NCI-H69 (cell line): ENCODE results near the gene RAB10.
"Not testable (repeated sequence)": the region's sequence is repeated elsewhere in the genome, so short reads cannot be mapped to it uniquely, and the experiment has no call there.

Experiments
- DNase-seq: peaks from one replicate; lab custom pipeline; 2025; lab: John Stamatoyannopoulos, UW

The RAB10 gene

DNA sequence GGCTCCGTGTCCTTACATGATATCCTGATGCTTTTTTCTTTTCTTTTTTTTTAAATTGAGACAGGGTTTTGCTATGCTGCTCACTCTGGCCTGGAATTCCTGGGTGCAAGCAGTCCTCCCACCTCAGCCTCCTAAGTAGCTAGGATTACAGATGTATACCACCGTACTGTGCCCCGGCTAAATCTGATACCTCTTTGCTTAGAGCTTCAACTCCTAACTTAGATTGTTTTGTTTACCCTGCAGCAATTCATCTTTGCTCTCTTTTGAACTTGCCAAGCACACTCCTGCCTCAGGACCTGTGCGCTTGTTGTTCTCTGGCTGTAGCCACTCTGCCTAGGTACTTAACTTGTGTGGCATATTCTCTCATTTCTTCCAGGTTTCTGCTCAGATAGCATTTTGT lies 24.5 kb downstream of the RAB10 start:
- no peak for DNase-seq

DNA sequence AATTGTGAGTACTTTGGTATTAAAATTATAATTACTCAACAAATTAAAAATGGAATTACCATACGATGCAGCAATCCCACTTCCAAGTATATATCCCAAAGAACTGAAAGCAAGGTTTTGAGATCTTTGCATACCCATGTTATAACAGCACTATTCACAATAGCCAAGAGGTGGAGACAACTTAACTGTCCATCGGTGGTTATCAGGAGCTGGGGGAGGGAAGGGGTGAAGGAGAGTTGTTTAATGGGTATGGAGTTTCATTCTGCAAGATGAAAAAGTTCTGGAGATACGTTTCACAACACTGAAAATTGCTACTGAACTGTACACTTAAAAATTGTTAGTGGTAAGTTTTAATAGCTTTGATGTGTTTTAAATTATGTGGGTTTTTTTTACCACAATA lies 25.7 kb downstream of the RAB10 start:
- DNase-seq = no peak

DNA sequence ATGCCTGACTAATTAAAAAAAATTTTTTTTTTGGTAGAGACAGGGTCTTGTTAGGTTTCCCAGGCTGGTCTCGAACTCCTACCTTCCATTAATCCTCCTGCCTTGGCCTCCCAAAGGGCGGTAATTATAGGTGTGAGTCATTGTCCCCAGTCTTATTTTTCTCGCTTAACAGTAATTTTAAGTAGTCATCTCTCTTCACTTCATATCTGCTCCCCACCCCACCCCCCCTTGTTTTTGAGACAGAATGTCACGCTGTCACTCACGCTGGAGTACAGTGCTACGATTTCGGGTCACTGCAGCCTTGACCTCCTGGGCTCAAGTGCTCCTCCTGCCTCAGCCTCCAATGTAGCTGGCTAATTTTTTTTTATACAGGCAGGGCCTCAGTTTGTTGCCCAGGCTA lies 27.7 kb downstream of the RAB10 start:
- DNase-seq = no peak

DNA sequence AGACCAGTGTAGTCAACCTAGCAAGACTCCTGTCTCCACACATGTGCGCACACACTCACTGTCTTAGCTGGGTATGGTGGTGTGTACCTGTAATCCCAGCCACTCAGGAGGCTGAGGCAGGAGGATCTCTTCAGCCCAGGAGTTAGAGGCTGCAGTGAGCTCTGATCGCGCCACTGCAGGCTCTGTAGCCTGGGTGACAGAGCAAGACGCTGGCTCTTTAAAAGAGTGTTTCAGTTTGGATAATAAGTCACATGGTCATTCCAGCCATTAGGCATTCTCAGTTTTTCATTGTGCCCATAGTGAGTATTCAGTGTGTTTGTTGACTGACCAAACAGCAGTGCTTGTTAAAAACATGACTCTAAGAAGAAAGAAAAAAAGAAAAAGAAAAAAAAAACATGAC lies 31.0 kb downstream of the RAB10 start:
- DNase-seq = no peak

DNA sequence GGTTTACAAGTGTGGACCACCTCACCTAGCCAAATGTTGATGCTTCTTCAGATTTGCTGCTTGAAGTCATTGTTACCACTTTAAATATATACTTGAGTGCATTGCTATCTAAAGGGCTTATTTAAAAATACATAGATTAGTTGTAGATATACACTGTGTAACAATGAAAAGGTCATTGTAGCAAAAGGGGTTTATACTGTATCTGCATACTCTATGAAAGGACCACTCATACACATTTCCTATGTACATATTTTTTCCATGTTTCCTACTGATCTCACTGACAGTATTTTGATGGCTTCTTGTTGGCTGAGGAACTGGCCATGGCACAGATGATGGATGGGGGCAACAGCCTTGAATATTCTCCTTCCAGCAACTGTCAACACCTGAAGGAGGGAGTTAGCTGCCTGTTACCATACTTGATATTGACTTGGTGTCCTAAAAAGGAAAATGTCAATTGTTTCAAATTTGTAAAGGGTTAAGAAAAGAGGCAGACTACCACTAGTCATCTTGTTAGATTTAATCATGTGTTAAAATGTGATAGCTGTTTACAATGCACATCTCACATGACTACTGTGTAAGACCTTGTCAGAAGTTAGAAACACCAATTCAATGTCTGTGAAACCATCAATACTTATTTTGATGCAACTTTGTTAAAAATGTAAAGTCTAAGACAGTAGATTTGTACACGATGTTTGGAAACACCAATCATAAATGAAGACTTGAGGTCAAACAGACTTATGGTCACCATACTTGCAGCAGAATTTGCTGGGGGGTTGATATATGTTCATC lies 33.5 kb downstream of the RAB10 start:
- no peak for DNase-seq

DNA sequence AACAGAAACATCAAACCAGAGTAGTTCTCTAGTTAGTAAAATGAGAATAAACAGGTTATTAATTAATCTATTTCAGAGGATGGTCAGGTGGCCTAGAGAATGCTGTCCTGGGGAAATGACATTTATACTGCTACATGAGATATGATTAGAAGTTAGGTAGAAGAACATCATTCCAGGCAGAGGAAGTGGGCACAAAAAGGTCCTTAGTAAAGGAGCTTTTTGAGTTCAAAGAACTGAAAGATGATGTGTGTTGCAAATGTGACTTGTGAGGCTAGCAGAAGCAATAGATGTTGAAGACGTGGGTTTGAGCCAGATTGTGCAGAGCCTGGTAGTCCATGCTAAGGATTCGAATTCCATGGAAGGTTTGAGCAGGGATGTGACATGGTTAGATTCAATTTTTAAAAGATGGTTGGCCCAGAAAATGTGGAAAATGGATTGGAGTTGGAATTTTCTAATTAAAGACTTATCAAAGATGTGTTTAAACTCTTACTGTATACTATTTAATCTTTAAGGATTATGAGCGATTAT lies 34.2 kb downstream of the RAB10 start:
- DNase-seq = no peak

DNA sequence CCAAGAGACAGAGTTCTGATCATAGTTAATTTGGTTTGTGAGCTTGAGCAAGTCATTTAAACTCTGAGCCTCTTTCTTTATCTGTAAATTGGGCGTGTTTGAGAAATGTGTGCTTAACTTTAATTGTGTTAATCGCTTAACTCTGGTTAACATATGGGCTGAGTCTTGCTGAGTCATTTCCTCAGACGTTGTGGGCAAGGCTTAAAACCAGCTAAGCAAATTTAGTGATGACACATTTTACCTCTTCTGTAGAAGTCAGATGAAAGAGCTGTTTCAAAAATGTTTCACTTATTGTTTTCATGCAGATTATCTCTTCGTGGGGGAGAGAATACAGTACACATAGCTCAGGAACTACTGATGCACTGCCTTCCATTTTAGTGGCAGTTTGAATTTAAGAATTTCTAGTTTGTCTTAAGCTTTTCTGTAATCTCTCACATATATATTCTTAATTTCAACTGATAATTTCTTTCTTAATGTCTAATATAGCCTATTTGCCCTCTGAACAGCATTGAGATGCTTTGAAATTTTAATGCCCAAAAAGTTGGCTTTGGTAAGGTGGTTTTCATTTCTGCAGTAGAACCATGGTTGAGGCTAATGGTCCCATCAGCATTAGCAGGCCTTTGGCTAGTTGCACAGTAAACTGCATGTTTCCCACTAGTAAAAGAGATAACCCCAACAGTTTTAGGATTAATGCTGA lies 34.9 kb downstream of the RAB10 start:
- peak; percentile 26 for DNase-seq

DNA sequence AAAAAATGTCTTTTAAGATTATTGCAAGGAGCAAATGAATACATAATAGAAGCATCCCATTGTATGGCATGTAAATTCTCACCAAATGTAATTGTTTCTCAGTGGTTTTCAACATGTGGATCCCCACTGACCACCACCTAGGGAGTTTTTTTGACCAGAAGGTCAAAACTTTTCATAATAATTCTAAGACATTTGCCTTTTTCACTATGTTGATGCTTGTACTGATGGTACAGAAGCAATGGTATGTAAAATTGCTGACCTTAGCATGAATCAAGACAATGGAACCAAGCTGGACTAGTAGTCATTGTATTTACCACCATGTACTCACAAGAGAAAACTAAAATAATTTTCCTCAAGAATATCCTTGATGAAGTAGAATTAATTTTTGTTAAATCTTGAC lies 36.8 kb downstream of the RAB10 start:
- no peak for DNase-seq

DNA sequence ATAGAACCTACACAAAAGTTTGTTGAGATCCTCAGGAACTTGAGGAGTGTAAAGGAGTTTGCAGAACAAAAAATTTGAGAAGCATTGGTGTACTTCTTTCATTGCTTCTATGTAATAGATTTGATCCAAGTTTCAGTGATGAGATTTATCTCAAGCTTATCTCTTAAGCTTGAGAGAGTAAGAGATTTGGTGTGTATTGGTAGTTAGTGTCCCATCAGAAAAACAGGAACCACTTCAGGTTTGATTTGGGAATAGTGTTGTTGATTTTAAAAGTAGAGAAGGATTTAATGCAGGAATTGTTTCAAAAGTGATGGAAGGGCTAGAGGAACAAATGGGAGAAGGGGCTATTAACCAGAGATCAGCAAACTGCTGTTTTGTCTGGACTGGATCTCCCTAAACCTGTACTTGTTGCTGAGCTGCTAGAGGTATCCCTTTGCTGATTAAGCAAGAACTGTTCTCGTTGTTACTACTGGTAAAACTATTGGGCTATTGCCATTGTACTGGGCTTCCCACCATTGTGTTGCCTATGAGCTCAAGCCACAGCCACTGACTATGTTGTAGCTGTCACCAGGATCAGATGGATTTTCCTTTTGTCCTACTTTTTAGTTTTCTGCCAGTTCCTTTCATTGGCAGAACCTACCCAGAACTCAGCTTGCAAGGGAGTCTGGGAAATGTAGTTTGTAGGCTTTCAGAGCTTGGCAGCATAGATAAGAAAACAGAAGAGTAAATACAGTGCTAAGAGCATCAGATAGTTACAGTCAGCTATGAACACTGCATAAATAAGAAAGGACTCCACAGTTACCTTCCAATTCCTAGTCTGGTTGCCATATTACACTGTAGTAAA lies 39.3 kb downstream of the RAB10 start:
- DNase-seq = no peak

DNA sequence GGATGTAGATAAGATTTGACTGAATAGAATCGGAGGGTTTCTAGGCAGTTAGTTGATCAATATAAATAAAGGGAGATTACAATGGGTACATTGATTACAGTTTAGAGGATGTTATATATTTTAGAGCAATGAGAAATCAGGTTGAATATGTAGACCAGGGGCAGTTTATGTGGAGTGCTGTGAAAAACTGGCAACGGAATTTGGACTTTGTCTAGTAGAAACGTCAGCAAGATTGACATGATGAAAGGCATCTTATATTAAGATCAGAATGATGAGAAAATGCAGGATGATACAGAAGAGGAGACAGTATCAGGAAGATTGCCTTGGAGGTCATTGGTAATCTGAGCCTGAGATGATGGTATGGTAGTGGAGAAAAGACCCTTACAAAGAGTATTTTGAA lies 39.9 kb downstream of the RAB10 start:
- DNase-seq = no peak

DNA sequence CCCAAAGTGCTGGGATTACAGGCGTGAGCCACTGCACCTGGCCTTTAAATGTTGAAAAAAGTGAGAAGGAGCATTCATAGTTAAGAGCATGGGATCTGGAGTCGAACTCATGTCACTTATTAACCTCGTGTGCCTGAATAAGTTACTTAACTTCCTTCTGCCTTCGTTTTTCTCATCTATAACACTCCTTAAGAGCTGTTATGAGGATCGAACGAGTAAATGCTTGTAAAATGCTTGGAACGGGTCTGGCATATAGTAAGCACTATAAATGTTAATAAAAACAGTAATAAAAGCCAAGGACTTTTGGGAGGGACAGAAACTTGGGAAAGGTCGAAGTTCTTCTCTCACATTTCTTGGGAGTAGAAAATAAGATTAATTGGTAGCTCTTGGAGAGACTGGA lies 40.8 kb downstream of the RAB10 start:
- no peak for DNase-seq

DNA sequence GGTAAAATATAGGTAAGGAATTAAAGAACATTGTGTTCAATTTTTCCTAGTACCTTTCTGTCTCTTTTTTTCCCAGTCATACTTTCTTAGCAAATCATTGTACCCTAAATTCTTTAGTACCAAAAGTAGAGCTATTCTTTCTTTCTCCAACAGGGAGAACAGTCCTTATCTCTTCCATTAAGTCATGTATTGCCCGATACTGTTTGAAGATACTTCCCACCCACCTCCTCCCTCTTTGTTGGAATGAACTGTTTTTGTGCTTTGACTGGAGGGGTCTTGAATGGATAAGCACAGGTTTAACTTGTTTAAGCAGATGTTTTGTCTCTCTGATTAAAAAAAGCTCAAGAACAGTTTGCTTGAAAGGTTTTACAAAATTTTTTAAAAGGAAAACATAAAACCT lies 41.3 kb downstream of the RAB10 start:
- DNase-seq = no peak

DNA sequence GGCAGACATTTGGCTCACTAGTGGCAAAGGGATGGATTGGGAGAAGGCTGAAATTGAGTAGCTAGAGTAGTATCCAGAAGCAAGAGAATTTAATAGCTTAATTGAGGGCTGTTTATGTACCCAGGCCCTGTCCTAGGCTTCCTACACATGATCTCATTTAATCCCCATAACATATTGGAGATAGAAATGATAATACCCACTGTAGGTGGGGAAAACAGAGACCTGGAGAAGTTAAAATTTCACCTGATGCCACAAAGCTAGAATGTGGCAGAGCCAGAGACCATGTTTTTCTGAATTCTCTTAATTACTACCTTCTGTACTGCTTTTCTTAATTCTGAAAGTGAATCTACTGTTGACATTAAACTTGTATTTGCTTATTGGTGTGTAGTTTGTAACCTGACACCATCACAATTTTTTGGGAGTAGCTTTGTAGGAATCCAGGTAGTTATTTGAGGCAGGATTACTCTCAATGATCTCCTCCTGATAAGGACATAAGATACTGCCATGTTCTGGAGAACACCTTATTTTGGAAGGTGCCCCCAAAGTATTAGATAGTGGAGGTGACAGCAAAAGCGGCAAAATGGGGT lies 42.2 kb downstream of the RAB10 start:
- peak; percentile 47 for DNase-seq

DNA sequence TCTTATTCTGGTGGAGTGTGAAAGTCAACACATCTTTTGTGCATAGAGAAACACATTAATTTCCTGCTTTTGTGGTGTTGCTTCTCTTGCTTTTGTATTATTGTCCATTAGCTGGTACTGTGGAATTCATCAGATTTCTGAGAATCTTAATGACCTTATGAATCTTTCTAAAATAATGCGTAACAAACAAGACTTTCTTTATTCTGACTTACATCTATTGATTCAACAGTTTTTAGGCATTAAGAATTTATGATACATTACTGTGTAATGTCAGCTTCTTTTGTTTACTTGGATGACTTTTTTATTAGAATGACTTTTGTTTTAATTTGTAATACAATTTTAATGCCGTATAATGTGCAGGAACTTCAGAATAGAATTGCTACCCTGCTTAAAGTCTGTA lies 43.4 kb downstream of the RAB10 start:
- no peak for DNase-seq

DNA sequence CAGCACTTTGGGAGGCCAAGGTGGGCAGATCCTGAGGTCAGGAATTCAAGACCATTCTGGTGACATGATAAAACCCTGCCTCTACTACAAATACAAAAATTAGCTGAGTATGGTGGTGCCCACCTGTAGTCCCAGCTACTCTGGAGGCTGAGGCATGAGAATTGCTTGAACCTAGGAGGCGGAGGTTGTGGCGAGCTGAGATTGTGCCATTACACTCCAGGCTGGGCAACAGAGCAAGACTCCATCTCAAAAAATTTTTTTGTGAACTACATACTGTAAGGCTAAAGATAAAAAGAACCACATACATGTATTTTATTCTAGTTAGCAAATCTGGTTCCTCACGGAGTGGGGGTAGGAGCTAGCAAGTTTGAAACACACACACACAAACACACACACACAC lies 45.1 kb downstream of the RAB10 start:
- no peak for DNase-seq

DNA sequence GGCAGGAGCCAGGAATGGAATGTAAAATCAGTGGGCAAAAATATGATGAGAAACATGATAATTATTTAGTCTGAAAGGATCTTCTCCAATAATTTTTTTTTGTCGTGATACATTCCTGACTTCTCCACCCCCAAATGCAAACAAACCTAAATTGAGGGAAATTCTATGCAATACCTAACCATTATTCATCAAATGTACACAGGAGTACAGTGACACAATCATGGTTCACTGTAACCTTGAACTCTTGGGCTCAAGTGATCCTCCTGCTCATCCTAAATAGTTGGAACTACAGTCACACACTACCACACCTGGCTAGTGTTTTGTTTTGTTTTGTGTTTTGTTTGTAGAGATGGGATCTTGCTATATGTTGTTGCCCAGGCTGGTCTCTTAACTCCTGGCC lies 46.5 kb downstream of the RAB10 start:
- no peak for DNase-seq

DNA sequence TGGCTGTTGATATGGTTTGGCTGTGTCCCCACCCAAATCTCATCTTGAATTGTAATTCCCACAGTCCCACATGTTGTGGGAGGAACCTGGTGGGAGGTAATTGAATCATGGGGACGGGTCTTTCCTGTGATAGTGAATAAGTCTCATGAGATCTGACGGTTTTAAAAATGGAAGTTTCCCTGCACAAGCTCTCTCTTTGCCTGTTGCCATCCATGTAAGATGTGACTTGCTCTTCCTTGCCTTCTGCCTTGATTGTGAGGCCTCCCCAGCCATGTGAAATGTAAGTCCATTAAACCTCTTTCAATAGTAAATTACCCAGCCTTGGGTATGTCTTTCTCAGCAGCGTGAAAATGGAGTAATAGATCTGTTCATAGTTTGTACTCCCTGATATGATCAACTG lies 47.0 kb downstream of the RAB10 start:
- not testable (repeated sequence) for DNase-seq

DNA sequence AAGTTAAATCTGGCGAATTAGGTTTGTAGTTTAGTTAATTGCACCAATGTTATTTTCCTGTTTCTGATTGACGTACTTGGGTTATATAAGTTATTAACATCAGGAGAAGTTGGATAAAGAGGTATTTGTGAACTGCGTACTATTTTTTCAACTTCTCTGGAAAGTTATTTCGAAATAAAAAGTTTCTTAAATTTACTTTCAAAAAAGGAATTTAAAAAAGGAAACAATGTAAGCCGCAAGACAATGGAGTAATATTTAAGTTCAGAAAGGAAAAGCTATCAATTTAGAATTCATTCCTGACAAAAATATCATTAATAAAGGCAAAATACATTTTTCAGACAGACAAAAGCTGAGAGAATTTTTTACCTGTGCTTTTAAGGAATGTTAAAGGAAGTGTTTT lies 47.7 kb downstream of the RAB10 start:
- no peak for DNase-seq

DNA sequence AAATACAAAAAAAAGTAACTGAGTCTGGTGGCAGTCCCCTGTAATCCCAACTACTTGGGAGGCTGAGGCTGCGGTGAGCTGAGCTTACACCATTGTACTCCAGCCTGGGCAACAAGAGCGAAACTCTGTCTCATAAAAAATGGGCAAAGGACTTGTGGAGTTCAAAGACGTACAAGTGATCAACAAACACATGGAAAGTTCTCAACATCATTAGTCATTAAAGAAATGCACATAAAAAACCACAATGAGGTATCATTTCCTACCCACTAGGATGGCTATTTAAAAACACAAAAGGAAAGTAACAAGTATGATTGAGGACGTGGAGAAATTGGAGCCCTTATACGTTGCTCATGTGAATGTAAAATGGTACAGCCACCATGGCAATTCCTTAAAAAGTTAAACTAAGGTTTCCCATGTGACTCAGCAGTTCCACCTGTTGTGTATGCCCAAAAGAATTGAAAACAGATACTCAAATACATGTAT lies 52.3 kb downstream of the RAB10 start:
- no peak for DNase-seq

DNA sequence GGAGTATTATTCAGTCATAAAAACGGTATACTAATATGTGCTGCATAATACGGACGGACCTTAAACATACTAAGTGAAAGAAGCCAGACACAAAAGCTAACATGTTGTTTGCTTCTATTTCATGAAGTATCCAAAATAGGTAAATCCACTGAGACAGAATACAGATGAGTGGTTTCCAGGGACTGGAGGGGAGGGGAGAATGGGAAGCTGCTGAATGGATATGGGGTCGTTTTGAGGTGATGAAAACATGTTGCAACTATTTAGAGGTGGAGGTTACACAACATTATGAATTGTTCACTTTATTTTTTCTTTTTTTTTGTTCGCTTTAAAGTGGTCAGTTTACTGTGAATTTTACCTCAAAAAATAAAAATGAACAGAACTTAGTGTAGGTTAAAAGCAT lies 52.9 kb downstream of the RAB10 start:
- DNase-seq = no peak

DNA sequence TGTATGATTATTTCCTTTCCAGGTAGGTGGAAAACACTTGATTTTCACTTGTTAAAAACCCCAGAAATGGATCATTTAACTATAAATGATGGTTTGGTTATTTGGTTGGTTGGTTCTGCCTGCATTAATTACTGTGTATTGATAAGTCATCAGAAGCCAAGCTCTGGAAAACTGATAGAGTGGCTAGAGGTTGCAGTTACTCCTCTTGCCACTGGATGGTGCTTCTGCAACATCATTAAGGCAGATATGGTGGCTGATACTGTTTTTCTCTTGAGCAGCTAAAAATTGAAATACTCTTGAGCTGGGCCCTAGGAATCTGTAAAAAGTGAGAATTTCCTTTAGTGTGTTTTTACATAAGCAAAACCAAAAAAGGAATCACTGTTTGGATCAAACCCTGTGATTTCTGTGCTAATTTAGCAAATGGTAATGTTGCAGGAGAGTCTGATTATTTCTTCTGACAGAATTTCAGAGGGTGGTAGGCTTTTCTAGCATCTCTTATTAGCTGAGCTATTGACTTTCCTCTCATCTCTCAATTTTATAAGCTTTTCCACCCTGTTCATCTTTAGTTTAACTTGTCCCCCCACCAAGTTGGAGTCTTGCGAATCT lies 54.3 kb downstream of the RAB10 start:
- peak; percentile 14 for DNase-seq

DNA sequence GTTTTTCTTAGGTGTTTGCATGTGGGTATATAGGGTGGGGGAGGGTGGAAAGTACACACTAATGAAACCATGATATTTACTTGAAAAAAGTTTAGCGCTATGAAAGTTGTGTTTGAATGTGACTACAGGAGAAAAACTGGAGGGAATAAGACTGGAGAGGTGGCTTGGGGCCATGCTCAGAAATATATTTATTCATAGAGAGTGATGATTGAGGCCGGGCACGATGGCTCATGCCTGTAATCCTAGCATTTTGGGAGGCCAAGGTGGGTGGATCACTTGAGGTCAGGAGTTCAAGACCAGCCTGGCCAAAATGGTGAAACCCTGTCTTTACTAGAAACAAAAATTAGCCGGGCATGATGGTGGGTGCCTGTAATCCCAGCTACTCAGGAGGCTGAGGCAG lies 55.0 kb downstream of the RAB10 start:
- not testable (repeated sequence) for DNase-seq
